ENCODE results near the gene SBK1.

The SBK1 gene

DNA sequence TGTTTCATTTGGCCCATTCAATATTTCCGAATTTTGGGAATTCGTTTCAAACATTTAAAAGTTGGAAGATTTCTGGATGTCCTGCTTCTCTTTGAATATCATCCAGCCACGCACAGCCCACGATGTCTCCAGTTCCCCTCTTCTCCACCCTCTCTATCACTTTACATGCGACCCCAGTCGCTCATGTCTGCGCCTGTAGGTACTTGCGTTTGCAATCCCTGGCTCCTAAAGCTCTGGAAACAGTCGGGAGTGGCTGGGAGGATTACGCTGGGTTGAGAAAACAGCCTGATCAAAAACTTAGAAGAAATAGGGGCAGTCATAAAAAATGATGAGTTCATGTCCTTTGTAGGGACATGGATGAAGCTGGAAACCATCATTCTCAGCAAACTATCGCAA is 1.5 kb upstream of the SBK1 start:
- no peaks in the 10 kb centered on the region for H3K9me3 ChIP-seq (ENCODE audit: insufficient read depth, low read length)
- H3K9ac ChIP-seq (ENCODE audit: insufficient read length, low read depth) = peak overlapping the region; percentile 2
- peaks cover 3% of the 10 kb centered on the region for H3K36me3 ChIP-seq (ENCODE audit: insufficient read depth, insufficient read length, low read length)
- peak overlapping the region; percentile 0 for H3K4me3 ChIP-seq (ENCODE audit: insufficient read length, low read depth)
- no peaks in the 10 kb centered on the region for H3K27me3 ChIP-seq (ENCODE audit: insufficient read depth, insufficient read length)
- H3K4me1 ChIP-seq (ENCODE audit: insufficient read depth, insufficient read length) = peaks cover 11% of the 10 kb centered on the region
- TF ChIP-seq ZNF274 (IDR thresholded peaks at IDR 0.05; ENCODE audit: low read depth, low read length) = no peak
- TF ChIP-seq SUZ12 (IDR thresholded peaks at IDR 0.05; ENCODE audit: extremely low read depth, insufficient read depth, insufficient read length) = no peak
- TF ChIP-seq YY1 (IDR thresholded peaks at IDR 0.05; ENCODE audit: insufficient read depth, insufficient read length) = no peak
- DNase-seq (ENCODE audit: low read depth, low spot score) = no peak

DNA sequence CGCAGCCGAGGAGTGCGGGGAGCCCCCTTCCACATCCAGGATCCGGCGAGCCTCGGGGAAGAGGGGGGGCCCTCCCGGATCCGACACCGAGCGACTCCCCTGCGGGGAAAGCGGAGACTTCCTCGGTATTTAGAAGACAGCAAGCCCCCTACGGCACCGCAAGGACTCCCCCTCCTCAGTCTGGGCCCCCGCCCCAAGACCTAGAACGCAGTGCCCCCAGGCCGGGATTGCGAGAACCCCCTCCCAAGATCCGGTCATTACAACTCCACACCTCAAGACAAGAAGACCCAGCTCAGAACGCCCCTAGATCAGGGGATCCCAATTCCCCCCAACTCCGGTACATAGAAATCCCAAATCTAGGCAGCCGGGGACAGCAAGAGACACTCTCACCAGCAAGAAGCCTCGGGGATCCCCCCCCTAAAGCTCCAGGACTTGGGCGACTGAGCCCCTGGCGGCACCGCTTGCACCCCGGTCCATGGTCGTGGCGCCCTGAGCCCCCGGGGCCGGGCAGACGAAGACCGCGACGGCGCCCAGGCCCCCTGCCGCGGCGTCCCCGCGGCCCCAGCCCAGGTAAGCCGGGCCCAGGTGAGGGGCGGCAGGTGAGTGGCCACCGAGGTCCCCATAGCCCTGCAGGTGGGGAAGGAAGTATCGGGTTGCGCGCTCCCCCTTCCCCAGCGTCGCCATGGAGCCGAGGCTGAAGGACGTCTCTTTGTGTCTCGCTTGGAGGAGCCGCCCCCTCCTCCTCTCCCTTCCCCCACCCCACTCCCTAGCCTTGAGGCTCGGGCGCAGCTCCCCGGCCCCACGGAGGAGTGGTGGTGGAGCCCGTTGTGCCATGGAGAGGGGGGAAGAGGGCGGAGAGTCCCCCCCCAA is 641 bp downstream of the SBK1 start:
- H3K27me3 ChIP-seq (ENCODE audit: insufficient read depth, insufficient read length) = no peaks in the 10 kb centered on the region
- peaks cover 3% of the 10 kb centered on the region for H3K36me3 ChIP-seq (ENCODE audit: insufficient read depth, insufficient read length, low read length)
- peak overlapping the region; percentile 79 for H3K4me3 ChIP-seq (ENCODE audit: insufficient read length, low read depth)
- no peak for DNase-seq (ENCODE audit: low read depth, low spot score)
- H3K9me3 ChIP-seq (ENCODE audit: insufficient read depth, low read length) = no peaks in the 10 kb centered on the region
- H3K9ac ChIP-seq (ENCODE audit: insufficient read length, low read depth) = peak overlapping the region; percentile 83
- TF ChIP-seq YY1 (IDR thresholded peaks at IDR 0.05; ENCODE audit: insufficient read depth, insufficient read length) = no peak
- no peak for TF ChIP-seq SUZ12 (IDR thresholded peaks at IDR 0.05; ENCODE audit: extremely low read depth, insufficient read depth, insufficient read length)
- TF ChIP-seq ZNF274 (IDR thresholded peaks at IDR 0.05; ENCODE audit: low read depth, low read length) = no peak
- H3K4me1 ChIP-seq (ENCODE audit: insufficient read depth, insufficient read length) = peaks cover 18% of the 10 kb centered on the region

DNA sequence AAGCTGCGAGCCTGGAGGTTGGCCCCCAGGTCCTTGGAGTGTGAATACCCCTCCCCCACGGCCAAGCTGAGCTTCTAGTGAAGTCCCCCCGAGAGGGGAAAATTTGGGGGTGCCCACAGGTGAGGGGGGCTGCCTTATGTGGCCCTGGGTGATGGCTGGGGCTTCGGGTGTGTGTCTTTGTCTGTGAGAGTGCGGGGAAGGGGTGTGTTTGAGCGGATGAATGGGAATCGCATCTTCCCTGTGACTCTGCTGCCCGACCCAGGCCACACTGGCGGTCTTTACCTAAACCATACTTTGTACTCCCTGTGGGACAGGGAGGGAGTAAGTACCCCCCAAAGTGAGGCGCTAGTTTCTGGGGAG is 1.3 kb downstream of the SBK1 start:
- no peak for DNase-seq (ENCODE audit: low read depth, low spot score)
- Histone ChIP-seq H3K4me1 (ENCODE audit: insufficient read depth, insufficient read length) (peaks cover 24% of the 10 kb centered on the region), H3K27me3 (ENCODE audit: insufficient read depth, insufficient read length) (no peaks in the 10 kb centered on the region), H3K4me3 (ENCODE audit: insufficient read length, low read depth) (peak overlapping the region; percentile 79), H3K9me3 (ENCODE audit: insufficient read depth, low read length) (no peaks in the 10 kb centered on the region), H3K36me3 (ENCODE audit: insufficient read depth, insufficient read length, low read length) (peaks cover 3% of the 10 kb centered on the region), H3K9ac (ENCODE audit: insufficient read length, low read depth) (peak overlapping the region; percentile 83)
- TF ChIP-seq YY1 (IDR thresholded peaks at IDR 0.05; ENCODE audit: insufficient read depth, insufficient read length) (no peak), ZNF274 (IDR thresholded peaks at IDR 0.05; ENCODE audit: low read depth, low read length) (no peak), SUZ12 (IDR thresholded peaks at IDR 0.05; ENCODE audit: extremely low read depth, insufficient read depth, insufficient read length) (no peak)

DNA sequence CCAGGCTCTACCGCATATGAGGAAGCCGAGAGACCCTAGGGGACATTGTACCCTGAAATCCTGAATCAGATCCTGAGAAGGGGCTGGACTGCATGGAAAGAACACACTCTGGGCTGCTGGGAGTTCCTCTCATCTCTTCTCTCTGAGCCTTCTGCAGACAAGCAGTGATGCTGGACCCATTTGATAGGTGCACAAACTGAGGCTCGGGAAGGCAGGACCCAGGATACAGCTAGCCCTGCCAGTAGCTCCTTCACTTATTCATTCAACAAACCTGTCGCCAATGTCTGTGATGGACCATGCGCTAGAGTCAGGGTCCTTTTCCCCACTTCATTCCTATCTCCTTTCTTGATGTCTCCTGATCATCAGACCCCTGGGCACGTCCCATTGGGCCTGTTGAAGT is 1.9 kb downstream of the SBK1 start:
- Histone ChIP-seq H3K4me3 (ENCODE audit: insufficient read length, low read depth) (peak overlapping the region; percentile 79), H3K4me1 (ENCODE audit: insufficient read depth, insufficient read length) (peaks cover 28% of the 10 kb centered on the region), H3K9ac (ENCODE audit: insufficient read length, low read depth) (peak overlapping the region; percentile 83)

DNA sequence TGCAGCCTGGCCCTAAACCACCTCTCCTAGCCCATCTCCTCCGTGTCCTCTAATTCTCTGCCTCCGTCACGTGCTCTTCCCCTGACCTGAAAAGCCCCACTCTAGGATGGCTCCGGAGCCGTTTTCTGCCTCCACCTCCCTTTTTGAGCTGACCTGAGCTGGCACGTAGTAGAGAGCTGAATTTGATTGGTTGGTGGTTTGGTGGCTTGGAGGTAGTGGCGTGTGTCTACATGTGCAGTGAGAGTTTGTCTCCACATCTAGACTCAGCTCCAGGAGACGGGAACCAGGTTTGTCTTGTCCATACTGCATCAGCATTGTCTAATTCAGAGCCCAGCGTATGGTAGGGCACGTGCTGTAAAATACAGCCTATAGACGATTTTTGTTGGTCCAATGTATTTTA is 3.0 kb downstream of the SBK1 start:
- Histone ChIP-seq H3K27me3 (ENCODE audit: insufficient read depth, insufficient read length) (no peaks in the 10 kb centered on the region), H3K4me3 (ENCODE audit: insufficient read length, low read depth) (no peak overlapping the region), H3K9ac (ENCODE audit: insufficient read length, low read depth) (peak overlapping the region; percentile 24), H3K4me1 (ENCODE audit: insufficient read depth, insufficient read length) (peaks cover 31% of the 10 kb centered on the region), H3K36me3 (ENCODE audit: insufficient read depth, insufficient read length, low read length) (peaks cover 3% of the 10 kb centered on the region), H3K9me3 (ENCODE audit: insufficient read depth, low read length) (no peaks in the 10 kb centered on the region)
- no peak for DNase-seq (ENCODE audit: low read depth, low spot score)
- TF ChIP-seq ZNF274 (IDR thresholded peaks at IDR 0.05; ENCODE audit: low read depth, low read length) (no peak), YY1 (IDR thresholded peaks at IDR 0.05; ENCODE audit: insufficient read depth, insufficient read length) (no peak)

More for the DNA sequence above, 1.9 kb downstream of the SBK1 start:
- peaks cover 3% of the 10 kb centered on the region for H3K36me3 ChIP-seq (ENCODE audit: insufficient read depth, insufficient read length, low read length)
- TF ChIP-seq ZNF274 (IDR thresholded peaks at IDR 0.05; ENCODE audit: low read depth, low read length) (no peak), SUZ12 (IDR thresholded peaks at IDR 0.05; ENCODE audit: extremely low read depth, insufficient read depth, insufficient read length) (no peak), YY1 (IDR thresholded peaks at IDR 0.05; ENCODE audit: insufficient read depth, insufficient read length) (no peak)
- no peaks in the 10 kb centered on the region for H3K27me3 ChIP-seq (ENCODE audit: insufficient read depth, insufficient read length)
- no peaks in the 10 kb centered on the region for H3K9me3 ChIP-seq (ENCODE audit: insufficient read depth, low read length)
- DNase-seq (ENCODE audit: low read depth, low spot score) = no peak

DNA sequence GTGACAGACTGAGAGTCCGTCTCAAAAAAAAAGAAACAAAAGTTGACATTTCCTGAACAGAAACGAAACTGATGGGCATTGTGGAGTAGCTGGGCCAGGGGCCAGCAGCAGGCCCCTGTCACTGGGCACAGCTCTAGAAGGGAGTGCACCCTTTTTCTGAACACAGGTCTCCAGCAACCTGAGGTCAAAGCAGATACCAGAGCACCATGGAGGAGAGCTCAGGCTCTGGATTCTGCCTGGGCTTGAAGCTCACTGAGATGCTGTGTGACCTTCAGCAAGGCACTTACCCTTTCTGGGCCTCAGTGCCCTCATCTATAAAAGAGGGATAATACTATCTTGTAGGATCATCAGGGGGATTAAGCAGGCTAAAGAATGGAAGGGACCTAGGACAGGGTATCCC is 5.0 kb downstream of the SBK1 start:
- H3K4me1 ChIP-seq (ENCODE audit: insufficient read depth, insufficient read length) = peaks cover 31% of the 10 kb centered on the region
- no peaks in the 10 kb centered on the region for H3K27me3 ChIP-seq (ENCODE audit: insufficient read depth, insufficient read length)

DNA sequence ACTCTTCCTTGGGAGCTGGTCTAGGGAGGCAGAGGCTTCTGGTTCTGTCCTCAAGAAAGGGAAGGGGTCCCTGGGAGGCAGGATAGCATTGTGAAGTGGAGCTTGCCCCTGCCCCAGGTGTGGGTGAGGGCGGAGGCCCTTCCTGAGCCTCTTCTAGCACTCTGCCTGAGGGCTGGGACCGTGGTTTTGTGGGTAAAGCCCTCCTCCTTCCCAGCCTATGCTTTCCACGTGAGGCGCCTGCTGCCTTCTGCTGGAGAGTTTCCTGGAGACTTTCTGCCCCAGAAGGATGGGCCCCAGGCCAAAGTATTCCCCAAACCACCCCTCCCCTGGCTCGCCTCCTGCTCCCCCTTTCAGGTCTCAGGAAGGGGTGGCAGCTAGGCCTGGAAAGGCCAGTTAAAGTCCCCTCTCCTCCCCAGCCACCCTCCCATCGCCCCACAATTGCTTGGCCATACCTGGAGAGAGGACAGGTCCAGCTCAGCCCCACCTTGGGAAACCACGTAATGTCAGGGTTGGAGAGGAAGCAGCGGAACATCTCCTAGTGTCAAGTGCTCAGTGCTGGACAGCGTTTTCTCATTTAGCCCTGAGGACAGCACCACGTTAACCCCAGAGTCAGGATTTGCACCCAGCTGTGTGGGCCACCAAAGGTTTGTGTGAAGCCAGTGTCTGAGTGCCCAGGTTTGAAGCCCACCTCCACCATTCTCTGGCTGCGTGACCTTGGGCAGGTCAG is 5.6 kb downstream of the SBK1 start:
- H3K4me3 ChIP-seq (ENCODE audit: insufficient read length, low read depth) = no peak overlapping the region
- H3K36me3 ChIP-seq (ENCODE audit: insufficient read depth, insufficient read length, low read length) = peaks cover 3% of the 10 kb centered on the region
- no peak overlapping the region for H3K9ac ChIP-seq (ENCODE audit: insufficient read length, low read depth)
- H3K9me3 ChIP-seq (ENCODE audit: insufficient read depth, low read length) = no peaks in the 10 kb centered on the region
- H3K4me1 ChIP-seq (ENCODE audit: insufficient read depth, insufficient read length) = peaks cover 31% of the 10 kb centered on the region
- no peak for DNase-seq (ENCODE audit: low read depth, low spot score)
- H3K27me3 ChIP-seq (ENCODE audit: insufficient read depth, insufficient read length) = no peaks in the 10 kb centered on the region
- TF ChIP-seq ZNF274 (IDR thresholded peaks at IDR 0.05; ENCODE audit: low read depth, low read length) = no peak
- TF ChIP-seq YY1 (IDR thresholded peaks at IDR 0.05; ENCODE audit: insufficient read depth, insufficient read length) = no peak
- TF ChIP-seq SUZ12 (IDR thresholded peaks at IDR 0.05; ENCODE audit: extremely low read depth, insufficient read depth, insufficient read length) = no peak

More for the DNA sequence above, 5.0 kb downstream of the SBK1 start:
- no peak for TF ChIP-seq SUZ12 (IDR thresholded peaks at IDR 0.05; ENCODE audit: extremely low read depth, insufficient read depth, insufficient read length)
- TF ChIP-seq ZNF274 (IDR thresholded peaks at IDR 0.05; ENCODE audit: low read depth, low read length) = no peak
- TF ChIP-seq YY1 (IDR thresholded peaks at IDR 0.05; ENCODE audit: insufficient read depth, insufficient read length) = no peak
- Histone ChIP-seq H3K9me3 (ENCODE audit: insufficient read depth, low read length) (no peaks in the 10 kb centered on the region), H3K4me3 (ENCODE audit: insufficient read length, low read depth) (no peak overlapping the region), H3K9ac (ENCODE audit: insufficient read length, low read depth) (no peak overlapping the region), H3K36me3 (ENCODE audit: insufficient read depth, insufficient read length, low read length) (peaks cover 3% of the 10 kb centered on the region)
- no peak for DNase-seq (ENCODE audit: low read depth, low spot score)

All from NT2/D1 (cell line).